ENCODE data around the gene GAK.
"Not testable (repeated sequence)": the region's sequence is repeated elsewhere in the genome, so short reads cannot be mapped to it uniquely, and the experiment has no call there.

GAK gene

GRCh38 chr4:925171-925570, 6.9 kb downstream of the GAK start:
- DNase-seq, result no peak

- DNase-seq, result peak; percentile 30 to 47
These were observed 7.7 kb downstream of the GAK start for GRCh38 chr4:924107-925096.

- DNase-seq, result peak in 1 of 2 experiments; percentile 26
These were observed 10.2 kb downstream of the GAK start for GRCh38 chr4:921830-922331.

GRCh38 chr4:919004-919680, 13.0 kb downstream of the GAK start:
- not testable (repeated sequence) for DNase-seq

DNA sequence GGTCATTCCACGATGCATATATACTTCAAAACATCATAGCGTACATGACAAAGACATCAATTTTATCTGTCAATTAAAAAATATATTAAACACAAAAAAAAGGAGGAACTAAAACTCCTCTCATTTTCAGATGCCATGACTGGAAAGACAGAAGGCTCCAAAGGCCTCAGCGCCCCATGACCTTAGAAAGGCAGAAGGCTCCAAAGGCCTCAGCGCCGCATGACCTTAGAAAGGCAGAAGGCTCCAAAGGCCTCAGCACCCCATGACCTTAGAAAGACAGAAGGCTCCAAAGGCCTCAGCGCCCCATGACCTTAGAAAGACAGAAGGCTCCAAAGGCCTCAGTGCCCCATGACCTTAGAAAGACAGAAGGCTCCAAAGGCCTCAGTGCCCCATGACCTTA, 13.5 kb downstream of the GAK start:
- DNase-seq, result not testable (repeated sequence)

DNA sequence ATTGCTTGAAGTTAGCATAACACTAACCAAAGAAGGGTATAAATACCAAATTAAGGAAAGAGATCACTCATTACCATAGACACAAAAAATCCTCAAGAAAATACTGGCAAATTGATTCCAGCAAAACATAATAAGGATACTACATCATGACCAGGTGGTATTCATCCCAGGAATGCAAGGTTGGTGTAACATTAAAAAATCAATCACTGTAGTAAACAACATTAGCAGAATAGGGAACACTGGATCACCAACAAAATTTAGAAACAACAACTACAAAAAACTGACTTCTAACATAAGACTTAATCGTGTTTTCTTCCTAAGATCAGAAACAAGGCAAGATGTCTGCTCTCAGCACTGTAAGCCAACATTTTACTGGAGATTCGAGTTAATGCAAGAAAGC, 14.1 kb downstream of the GAK start:
- DNase-seq, result no peak

GRCh38 chr4:917466-917865, 14.7 kb downstream of the GAK start:
- DNase-seq, result no peak

GRCh38 chr4:915595-915994, 16.5 kb downstream of the GAK start:
- DNase-seq, result no peak

DNA sequence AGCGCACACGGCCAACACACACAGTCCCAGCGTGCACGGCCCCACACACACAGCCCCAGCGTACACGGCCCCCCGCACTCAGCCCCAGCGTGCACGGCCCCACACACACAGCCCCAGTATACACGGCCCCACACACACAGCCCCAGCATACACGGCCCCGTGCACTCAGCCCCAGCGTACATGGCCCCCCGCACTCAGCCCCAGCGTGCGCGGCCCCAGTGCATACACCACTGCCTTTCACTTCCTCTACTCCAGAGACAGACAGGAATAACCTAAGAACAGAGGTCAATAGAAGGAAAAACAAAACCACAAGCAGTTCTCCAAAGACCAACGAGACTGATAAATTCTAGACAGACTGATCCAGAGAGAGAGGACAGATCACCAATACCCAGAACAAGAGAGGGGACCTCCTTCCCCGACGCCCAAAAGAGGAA, 17.1 kb downstream of the GAK start:
- DNase-seq, result no peak

GRCh38 chr4:914531-914930, 17.6 kb downstream of the GAK start:
- no peak for DNase-seq

- no peak for DNase-seq
These were observed 18.9 kb downstream of the GAK start for GRCh38 chr4:913280-913618.

GRCh38 chr4:912548-913279, 19.4 kb downstream of the GAK start:
- no peak for DNase-seq

DNA sequence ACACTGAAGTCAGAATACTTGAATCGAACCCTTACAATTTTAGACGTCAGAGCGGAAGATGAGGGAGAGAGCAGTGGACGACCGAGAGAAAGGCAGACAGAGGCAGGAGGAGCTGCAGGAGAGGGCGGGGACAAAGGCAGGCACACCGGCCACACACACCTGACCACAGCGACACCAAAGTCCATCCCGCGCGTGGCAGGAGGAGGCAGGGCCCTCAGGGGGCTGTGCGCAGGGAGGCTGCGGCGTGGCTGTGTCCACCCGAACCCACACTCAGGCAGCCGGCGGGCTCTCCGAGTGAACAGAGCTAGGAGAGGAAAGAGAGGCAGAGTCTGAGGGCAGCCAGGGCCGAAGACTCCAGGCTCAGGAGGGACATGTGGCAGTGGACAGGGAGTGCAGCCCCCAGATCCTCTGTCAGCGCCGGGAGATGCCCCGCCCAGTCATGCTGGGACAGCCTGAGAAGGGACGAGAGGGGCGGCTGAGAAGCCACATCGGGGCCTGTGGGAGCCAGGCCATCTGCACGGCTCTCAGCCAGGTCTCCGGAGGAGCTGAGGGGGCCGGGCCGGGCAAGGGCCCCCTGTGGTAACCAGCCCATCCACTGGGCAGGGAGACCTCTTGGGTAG, 20.1 kb downstream of the GAK start:
- DNase-seq, result no peak

DNA sequence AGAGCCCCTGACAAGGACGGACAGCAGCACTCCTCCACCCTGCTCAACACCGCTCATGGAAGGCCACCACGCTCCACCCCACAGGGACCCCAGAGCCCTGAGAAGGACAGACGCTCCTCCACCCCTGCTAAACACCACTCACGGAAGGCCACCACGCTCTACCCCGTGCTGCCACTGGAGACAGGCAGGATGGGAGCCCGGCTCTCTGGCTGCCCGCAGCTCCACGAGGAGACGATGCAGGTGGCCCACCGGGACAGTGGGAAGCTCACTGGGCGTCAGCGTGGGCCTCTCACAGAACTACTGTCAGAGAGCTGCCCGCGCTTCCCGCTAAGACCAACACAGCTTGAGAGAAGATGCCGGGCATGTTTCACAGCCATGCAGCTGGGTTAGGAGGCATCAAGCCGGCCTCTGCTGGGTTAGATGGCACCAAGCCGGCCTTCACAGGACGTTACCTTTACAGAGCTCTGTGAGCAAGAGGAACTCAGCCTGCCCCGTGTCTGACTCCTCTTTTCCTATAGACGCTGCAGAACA, 20.8 kb downstream of the GAK start:
- DNase-seq, result no peak

GRCh38 chr4:910366-911091, 21.6 kb downstream of the GAK start:
- no peak for DNase-seq

DNA sequence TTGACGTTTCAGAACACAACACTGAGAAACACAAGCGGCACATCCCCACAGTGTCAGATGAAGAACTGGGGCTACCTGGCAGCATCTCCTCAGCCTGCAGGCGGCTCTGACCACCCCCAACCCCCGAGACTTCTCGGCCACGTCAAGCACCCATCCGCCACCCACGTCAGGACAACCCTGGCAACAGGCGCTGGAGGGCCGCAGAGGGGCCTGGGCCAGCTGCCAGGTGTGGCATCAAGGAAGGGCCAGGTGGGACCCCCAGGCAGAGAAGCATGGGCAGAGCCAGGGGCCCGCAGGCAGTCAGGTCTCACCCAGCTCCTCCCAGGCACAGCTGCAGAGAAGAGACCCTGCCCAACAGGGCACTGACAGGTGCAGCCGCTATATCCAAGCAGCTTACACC, 22.3 kb downstream of the GAK start:
- no peak for DNase-seq

DNA sequence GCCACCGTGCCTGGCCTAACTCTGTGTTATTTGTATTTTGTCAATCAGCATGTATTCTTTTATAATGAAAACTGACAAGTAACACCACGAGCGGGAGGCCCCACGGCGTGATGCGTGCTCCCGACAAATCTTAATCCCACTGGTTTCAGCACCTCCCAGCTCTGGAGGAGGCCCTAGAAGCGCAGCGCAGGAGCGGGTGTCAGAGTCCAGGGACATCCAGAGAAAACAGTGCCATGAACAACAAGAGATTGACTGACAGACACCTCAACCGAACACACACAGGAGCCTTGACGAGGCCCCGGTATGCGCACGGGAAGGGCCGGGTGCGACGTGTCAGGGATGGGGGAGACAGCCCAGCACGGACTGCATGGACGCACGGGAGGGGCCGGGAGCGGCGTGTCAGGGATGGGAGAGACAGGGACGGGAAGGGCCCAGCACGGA, 23.0 kb downstream of the GAK start:
- no peak for DNase-seq

DNA sequence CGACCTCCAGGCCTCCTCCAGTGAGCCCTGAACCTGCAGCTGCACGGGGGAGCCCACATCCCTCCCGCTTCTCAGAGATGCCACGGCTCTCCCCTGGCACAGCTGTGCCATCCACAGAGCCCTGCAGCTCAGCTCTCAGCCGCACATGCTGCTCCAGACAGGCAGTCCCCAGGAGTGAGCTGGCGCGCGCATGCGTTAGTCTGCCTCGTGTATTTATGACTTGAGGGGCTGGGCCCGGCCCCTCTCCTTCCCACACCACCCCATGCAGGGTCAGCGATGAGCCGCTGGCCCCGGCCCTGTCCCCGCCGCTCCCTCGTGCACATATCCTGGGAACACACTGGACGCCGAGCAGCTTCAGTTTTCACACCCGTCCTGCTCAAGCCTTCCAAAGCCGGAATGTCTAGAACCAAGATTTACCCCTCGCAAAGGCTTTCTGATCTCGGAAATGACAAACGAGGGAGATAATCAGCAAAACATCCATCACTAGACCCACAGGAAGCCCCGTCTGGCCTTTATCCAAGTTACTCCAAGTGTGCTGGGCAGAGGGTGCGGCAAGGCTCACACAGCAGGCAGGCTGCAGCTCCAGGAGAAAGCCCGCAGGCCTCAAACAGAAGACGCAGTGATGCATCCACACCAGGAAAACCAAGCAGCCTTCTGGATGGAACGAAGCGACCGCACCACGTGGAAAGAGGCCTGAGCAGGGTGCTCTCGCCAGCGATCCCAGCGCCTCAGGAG, 24.3 kb downstream of the GAK start:
- no peak for DNase-seq

GRCh38 chr4:907103-907400, 25.1 kb downstream of the GAK start:
- DNase-seq, result no peak

GRCh38 chr4:906339-907102, 25.6 kb downstream of the GAK start:
- DNase-seq, result no peak
